HG03103 (cell line): Measurements from ENCODE around the gene AVEN.
A peak's percentile ranks its signal among the peaks of the same experiment; 100 is the strongest.
"Not testable (repeated sequence)": the region's sequence is repeated elsewhere in the genome, so short reads cannot be mapped to it uniquely, and the experiment has no call there.

Source experiments
- ATAC-seq: cut with Tn5 transposase; IDR thresholded peaks from one replicate; pipeline ENCODE4 v1.9.1; 2021; ENCODE audit warnings: low read depth; ENCODE audit not compliant: unreplicated experiment

AVEN gene

GRCh38 chr15:34038871-34039789 is at the start of gene AVEN:
TSS of gene AVEN (minus strand) at chr15:34039204. CDS start at chr15:34039046, 158 bp downstream.
- peak; percentile 36 for ATAC-seq

- ATAC-seq, result no peak
These were observed 46.7 kb upstream of the AVEN start for GRCh38 chr15:34085746-34086145.

GRCh38 chr15:34084086-34084485 is 45.1 kb upstream of the AVEN start:
- ATAC-seq, result no peak

GRCh38 chr15:34079904-34080303 is 40.9 kb upstream of the AVEN start:
- ATAC-seq, result no peak

GRCh38 chr15:34078900-34079299 is 39.9 kb upstream of the AVEN start:
- ATAC-seq, result no peak

GRCh38 chr15:34076785-34077184 is 37.8 kb upstream of the AVEN start:
- no peak for ATAC-seq

GRCh38 chr15:34070003-34070402 is 31.0 kb upstream of the AVEN start:
- no peak for ATAC-seq

GRCh38 chr15:34065941-34066340 is 26.9 kb upstream of the AVEN start:
- ATAC-seq, result no peak

GRCh38 chr15:34065261-34065660 is 26.3 kb upstream of the AVEN start:
- ATAC-seq, result no peak

GRCh38 chr15:34064438-34064837 is 25.4 kb upstream of the AVEN start:
- ATAC-seq, result no peak

- ATAC-seq, result no peak
These were observed 20.9 kb upstream of the AVEN start for GRCh38 chr15:34059946-34060345.

- no peak for ATAC-seq
These were observed 20.5 kb upstream of the AVEN start for GRCh38 chr15:34059476-34059875.

- no peak for ATAC-seq
These were observed 17.9 kb upstream of the AVEN start for GRCh38 chr15:34056911-34057310.

GRCh38 chr15:34055868-34056595 is 17.0 kb upstream of the AVEN start:
- no peak for ATAC-seq

GRCh38 chr15:34054081-34054707 is 15.2 kb upstream of the AVEN start:
- ATAC-seq, result no peak

GRCh38 chr15:34050385-34050784 is 11.4 kb upstream of the AVEN start:
- not testable (repeated sequence) for ATAC-seq

- no peak for ATAC-seq
These were observed 10.1 kb upstream of the AVEN start for GRCh38 chr15:34049112-34049511.

- ATAC-seq, result no peak
These were observed 9.1 kb upstream of the AVEN start for GRCh38 chr15:34047893-34048775.

GRCh38 chr15:34046471-34047145 is 7.6 kb upstream of the AVEN start:
- ATAC-seq, result no peak

- no peak for ATAC-seq
These were observed 4.8 kb upstream of the AVEN start for GRCh38 chr15:34043813-34044212.
